Ramos (cell line): ENCODE data around the gene NACC1.
"Not testable (repeated sequence)": the region's sequence is repeated elsewhere in the genome, so short reads cannot be mapped to it uniquely, and the experiment has no call there.

Source experiments
- in situ Hi-C: fragments of 300-500 bp; cut with MboI; formaldehyde crosslinking; loops from one replicate; pipeline ENCODE4 v1.14.3; 2022; ENCODE audit warnings: low sequenced_read_pairs; ENCODE audit not compliant: unreplicated experiment

NACC1 gene

DNA sequence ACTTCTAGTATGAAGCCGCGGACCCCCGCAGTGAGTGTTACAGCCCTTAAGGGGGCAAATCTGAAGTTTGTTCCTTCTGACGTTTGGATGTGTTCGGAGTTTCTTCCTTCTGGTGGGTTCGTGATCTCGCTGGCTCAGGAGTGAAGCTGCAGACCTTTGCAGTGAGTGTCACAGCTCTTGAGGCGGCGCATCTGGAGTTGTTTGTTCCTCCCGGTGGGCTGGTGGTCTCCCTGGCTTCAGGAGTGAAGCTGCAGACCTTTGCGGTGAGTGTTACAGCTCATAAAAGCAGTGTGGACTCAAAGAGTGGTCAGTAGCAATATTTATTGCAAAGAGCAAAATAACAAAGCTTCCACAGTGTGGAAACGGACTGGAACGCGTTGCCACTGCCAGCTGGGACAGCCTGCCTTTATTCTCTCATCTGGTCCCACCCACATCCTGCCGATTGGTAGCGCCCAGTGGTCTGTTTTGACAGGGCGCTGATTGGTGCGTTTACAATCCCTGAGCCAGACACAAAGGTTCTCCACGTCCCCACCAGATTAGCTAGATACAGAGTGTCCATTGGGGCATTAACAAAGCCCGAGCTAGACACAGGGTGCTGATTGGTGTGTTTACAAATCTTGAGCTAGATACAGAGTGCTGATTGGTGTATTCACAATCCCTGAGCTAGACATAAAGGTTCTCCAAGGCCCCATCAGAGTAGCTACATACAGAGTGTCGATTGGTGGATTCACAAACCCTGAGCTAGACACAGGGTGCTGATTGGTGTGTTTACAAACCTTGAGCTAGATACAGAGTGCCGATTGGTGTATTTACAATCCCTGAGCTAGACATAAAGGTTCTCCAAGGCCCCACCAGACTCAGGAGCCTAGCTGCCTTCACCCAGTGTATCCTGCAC lies 67.9 kb downstream of the NACC1 start:
- in situ Hi-C loops = not testable (repeated sequence)

DNA sequence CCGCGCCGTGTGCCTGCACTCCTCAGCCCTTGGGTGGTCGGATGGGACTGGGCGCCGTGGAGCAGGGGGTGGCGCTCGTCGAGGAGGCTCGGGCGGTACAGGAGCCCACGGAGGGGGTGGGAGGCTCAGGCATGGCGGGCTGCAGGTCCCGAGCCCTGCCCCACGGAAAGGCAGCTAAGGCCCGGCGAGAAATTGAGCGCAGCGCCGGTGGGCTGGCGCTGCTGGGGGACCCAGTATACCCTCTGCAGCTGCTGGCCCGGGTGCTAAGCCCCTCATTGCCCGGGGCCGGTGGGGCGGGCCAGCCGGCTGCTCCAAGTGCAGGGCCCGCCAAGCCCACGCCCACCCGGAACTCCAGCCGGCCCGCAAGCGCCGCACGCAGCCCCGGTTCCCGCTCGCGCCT lies 68.6 kb downstream of the NACC1 start:
- in situ Hi-C loops = not testable (repeated sequence)

DNA sequence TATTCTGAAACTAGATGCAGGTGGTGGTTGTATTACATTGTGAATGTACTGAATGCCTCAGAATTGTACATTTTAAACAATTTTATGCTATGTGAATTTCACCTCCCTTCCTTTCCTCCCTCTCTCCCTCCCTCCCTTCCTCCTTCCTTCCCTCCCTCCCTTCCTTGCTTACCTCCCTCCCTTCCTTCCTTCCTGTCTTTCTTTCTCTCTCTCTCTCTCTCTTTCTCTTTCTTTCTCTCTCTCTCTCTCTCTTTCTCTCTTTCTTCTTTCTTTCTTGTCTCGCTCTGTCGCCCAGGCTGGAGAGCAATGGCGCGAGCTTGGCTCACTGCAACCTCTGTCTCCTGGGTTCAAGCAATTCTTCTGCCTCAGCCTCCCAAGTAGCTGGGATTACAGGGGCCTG lies 69.4 kb downstream of the NACC1 start:
- in situ Hi-C loops = no loop called here

DNA sequence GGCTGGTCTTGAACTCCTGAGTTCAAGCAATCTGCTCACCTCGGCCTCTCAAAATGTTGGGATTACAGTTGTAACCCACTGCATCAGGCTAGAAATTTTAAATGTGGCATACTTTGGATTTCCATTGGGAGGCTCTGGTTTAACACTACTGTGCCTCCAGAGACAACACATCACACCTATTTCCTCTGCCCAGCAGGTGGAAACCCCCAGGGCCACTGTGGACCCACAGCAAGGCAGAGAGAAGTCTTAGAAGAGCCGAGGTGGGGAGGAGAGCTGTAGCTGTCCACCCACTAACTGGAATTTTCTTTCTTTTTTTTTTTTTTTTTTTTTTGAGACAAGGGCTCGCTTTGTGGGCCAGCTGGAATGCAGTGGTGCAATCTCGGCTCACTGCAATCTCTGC lies 71.5 kb downstream of the NACC1 start:
- in situ Hi-C loops = no loop called here
